Activated CD8-positive, alpha-beta memory T cell treated with anti-CD3 and anti-CD28 coated beads, Interleukin-2, amount 50 U/mL, for 1 hour (primary cell): ENCODE measurements around the gene VSTM5.
"Not testable (repeated sequence)": the region's sequence is repeated elsewhere in the genome, so short reads cannot be mapped to it uniquely, and the experiment has no call there.

Experiments
- DNase-seq: peaks from one replicate; pipeline ENCODE4 v3.0.0-alpha.2; 2020; ENCODE audit errors: extremely low read depth

VSTM5 gene

GRCh38 chr11:93850594-93851018 lies at the start of gene VSTM5:
Gene VSTM5 (minus strand): TSS chr11:93850618. CDS start chr11:93850502, 116 bp downstream.
- DNase-seq = no peak

GRCh38 chr11:93895106-93895862 lies 44.9 kb upstream of the VSTM5 start:
- no peak for DNase-seq

GRCh38 chr11:93890391-93891051 lies 40.1 kb upstream of the VSTM5 start:
- DNase-seq = no peak

- no peak for DNase-seq
Measured at GRCh38 chr11:93887111-93887510, 36.7 kb upstream of the VSTM5 start.

- not testable (repeated sequence) for DNase-seq
Measured at GRCh38 chr11:93879114-93879513, 28.7 kb upstream of the VSTM5 start.

GRCh38 chr11:93875637-93876036 lies 25.2 kb upstream of the VSTM5 start:
- DNase-seq = no peak

- no peak for DNase-seq
Measured at GRCh38 chr11:93871526-93871925, 21.1 kb upstream of the VSTM5 start.

GRCh38 chr11:93870616-93871015 lies 20.2 kb upstream of the VSTM5 start:
- no peak for DNase-seq

GRCh38 chr11:93869830-93870229 lies 19.4 kb upstream of the VSTM5 start:
- no peak for DNase-seq

GRCh38 chr11:93868404-93868803 lies 18.0 kb upstream of the VSTM5 start:
- not testable (repeated sequence) for DNase-seq

GRCh38 chr11:93861808-93862207 lies 11.4 kb upstream of the VSTM5 start:
- DNase-seq = no peak

GRCh38 chr11:93858121-93858775 lies 7.8 kb upstream of the VSTM5 start:
- no peak for DNase-seq

GRCh38 chr11:93857413-93858120 lies 7.1 kb upstream of the VSTM5 start:
- DNase-seq = no peak

- no peak for DNase-seq
Measured at GRCh38 chr11:93852242-93852641, 1.8 kb upstream of the VSTM5 start.

GRCh38 chr11:93849751-93850593 lies 446 bp downstream of the VSTM5 start:
- no peak for DNase-seq

- DNase-seq = no peak
Measured at GRCh38 chr11:93849201-93849600, 1.2 kb downstream of the VSTM5 start.

- no peak for DNase-seq
Measured at GRCh38 chr11:93846411-93846810, 4.0 kb downstream of the VSTM5 start.

- DNase-seq = no peak
Measured at GRCh38 chr11:93845181-93846092, 5.0 kb downstream of the VSTM5 start.

GRCh38 chr11:93844568-93844967 lies 5.8 kb downstream of the VSTM5 start:
- no peak for DNase-seq

GRCh38 chr11:93843906-93844305 lies 6.5 kb downstream of the VSTM5 start:
- DNase-seq = no peak
